Rectal smooth muscle tissue (tissue), 1 donor: ENCODE data around the gene MAP2K5.

Experiments
- H3K27ac ChIP-seq: one replicate; pipeline ENCODE4 v1.7.0; 2013; ENCODE audit warnings: low read depth, low read length, inconsistent platforms
- H3K27me3 ChIP-seq: one replicate; pipeline ENCODE4 v1.7.0; 2013; ENCODE audit warnings: low read length; ENCODE audit not compliant: control insufficient read depth, insufficient read depth
- H3K36me3 ChIP-seq: one replicate; pipeline ENCODE4 v1.7.0; 2013; ENCODE audit warnings: low read length; ENCODE audit not compliant: control insufficient read depth, insufficient read depth
- H3K4me1 ChIP-seq: one replicate; pipeline ENCODE4 v1.7.0; 2013; ENCODE audit warnings: low read length; ENCODE audit not compliant: control insufficient read depth, insufficient read depth
- H3K4me3 ChIP-seq: one replicate; pipeline ENCODE4 v1.7.0; 2013; ENCODE audit warnings: low read length
- H3K9ac ChIP-seq: one replicate; pipeline ENCODE4 v1.7.0; 2013; ENCODE audit warnings: low read length

MAP2K5 gene

DNA sequence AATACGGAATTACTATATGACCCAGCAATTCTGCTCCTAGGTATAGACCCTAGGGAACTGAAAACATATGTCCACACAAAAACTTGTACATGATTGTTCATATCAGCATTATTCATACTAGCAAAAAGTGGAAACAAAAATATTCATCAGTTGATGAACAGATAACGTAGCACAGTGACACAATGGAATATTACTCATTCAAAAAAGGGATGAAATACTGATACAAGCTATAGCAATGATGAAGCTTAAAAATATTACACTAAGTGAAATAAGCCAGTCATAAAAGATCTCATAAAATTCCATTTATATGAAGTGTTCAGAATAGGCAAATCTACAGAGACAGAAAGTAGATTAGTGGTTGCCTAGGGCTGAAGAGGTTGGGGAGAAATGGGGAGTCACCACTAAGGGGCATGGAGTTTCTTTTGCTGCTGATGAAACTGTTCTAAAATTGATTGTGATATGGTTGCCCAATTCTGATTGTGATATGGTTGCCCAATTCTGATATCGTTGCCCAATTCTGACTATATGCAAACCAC, 11.1 kb upstream of the MAP2K5 start:
- Histone ChIP-seq H3K36me3 (no peaks in the 10 kb centered on the region), H3K27ac (no peak overlapping the region), H3K4me1 (no peaks in the 10 kb centered on the region), H3K27me3 (no peaks in the 10 kb centered on the region), H3K4me3 (no peak overlapping the region), H3K9ac (no peak overlapping the region)

GRCh38 chr15:67533873-67534272, 8.6 kb upstream of the MAP2K5 start:
- no peak overlapping the region for H3K9ac ChIP-seq
- H3K4me3 ChIP-seq, result no peak overlapping the region
- no peaks in the 10 kb centered on the region for H3K27me3 ChIP-seq
- H3K4me1 ChIP-seq, result no peaks in the 10 kb centered on the region
- H3K27ac ChIP-seq, result no peak overlapping the region
- no peaks in the 10 kb centered on the region for H3K36me3 ChIP-seq

GRCh38 chr15:67534360-67534759, 8.1 kb upstream of the MAP2K5 start:
- Histone ChIP-seq H3K36me3 (no peaks in the 10 kb centered on the region), H3K4me3 (no peak overlapping the region), H3K4me1 (no peaks in the 10 kb centered on the region), H3K27ac (no peak overlapping the region), H3K27me3 (no peaks in the 10 kb centered on the region), H3K9ac (no peak overlapping the region)

DNA sequence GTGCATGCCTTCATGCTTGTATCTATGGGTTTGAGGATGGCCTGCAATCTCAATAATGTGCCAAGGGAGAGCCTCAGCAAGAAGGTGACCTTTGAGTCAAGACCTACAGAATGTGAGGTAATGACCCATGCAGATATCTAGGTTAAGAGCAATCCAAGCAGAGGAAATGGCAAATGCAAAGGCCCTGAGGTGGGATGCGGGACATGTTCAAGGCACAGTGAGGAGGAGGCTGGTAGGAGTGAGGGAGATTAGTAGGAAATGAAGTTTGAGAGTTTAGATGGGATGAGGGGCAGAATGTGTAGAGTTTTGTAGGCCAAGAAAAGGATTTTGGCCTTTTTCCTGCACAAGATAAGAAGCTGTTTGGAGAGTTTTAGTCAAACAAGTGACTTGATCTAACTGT, 4.7 kb upstream of the MAP2K5 start:
- no peaks in the 10 kb centered on the region for H3K27me3 ChIP-seq
- H3K36me3 ChIP-seq, result no peaks in the 10 kb centered on the region
- no peak overlapping the region for H3K4me3 ChIP-seq
- H3K27ac ChIP-seq, result no peak overlapping the region
- no peaks in the 10 kb centered on the region for H3K4me1 ChIP-seq
- H3K9ac ChIP-seq, result no peak overlapping the region

GRCh38 chr15:67543348-67543718, 830 bp downstream of the MAP2K5 start:
- H3K4me1 ChIP-seq, result peaks cover 15% of the 10 kb centered on the region
- no peaks in the 10 kb centered on the region for H3K36me3 ChIP-seq
- H3K4me3 ChIP-seq, result peak overlapping the region; percentile 95
- no peaks in the 10 kb centered on the region for H3K27me3 ChIP-seq
- H3K27ac ChIP-seq, result peak overlapping the region; percentile 68
- peak overlapping the region; percentile 86 for H3K9ac ChIP-seq

- Histone ChIP-seq H3K9ac (no peak overlapping the region), H3K27me3 (no peaks in the 10 kb centered on the region), H3K27ac (no peak overlapping the region), H3K4me1 (peaks cover 19% of the 10 kb centered on the region), H3K4me3 (no peak overlapping the region), H3K36me3 (no peaks in the 10 kb centered on the region)
These were observed 2.0 kb downstream of the MAP2K5 start for GRCh38 chr15:67544475-67544874.

- H3K36me3 ChIP-seq, result no peaks in the 10 kb centered on the region
- no peaks in the 10 kb centered on the region for H3K27me3 ChIP-seq
- H3K4me3 ChIP-seq, result no peak overlapping the region
- H3K9ac ChIP-seq, result no peak overlapping the region
- peaks cover 19% of the 10 kb centered on the region for H3K4me1 ChIP-seq
- H3K27ac ChIP-seq, result no peak overlapping the region
These were observed 3.4 kb downstream of the MAP2K5 start for GRCh38 chr15:67545864-67546263.

DNA sequence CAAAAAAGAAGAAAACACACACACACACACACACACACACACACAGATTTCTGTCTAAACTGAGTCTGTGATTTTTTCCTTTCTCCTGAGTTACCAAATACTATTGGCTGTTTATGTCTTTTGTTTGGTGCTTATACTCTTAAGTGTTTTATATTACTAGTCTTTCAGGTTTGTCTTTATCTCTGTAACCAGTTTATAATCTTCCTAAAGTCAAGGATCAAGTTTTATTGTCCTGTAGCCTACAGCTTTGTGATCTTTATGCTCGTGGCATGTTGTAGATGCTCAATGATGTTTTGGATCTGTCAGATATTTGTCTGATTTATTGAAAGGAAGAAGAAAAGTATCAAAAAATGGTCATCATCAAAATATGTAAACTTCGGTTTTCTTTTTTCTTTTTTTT, 4.6 kb downstream of the MAP2K5 start:
- H3K27me3 ChIP-seq, result no peaks in the 10 kb centered on the region
- H3K4me3 ChIP-seq, result no peak overlapping the region
- peaks cover 19% of the 10 kb centered on the region for H3K4me1 ChIP-seq
- no peaks in the 10 kb centered on the region for H3K36me3 ChIP-seq
- no peak overlapping the region for H3K9ac ChIP-seq
- H3K27ac ChIP-seq, result no peak overlapping the region

- peaks cover 19% of the 10 kb centered on the region for H3K4me1 ChIP-seq
- no peaks in the 10 kb centered on the region for H3K36me3 ChIP-seq
- peak overlapping the region; percentile 38 for H3K27ac ChIP-seq
- H3K27me3 ChIP-seq, result no peaks in the 10 kb centered on the region
- no peak overlapping the region for H3K9ac ChIP-seq
- no peak overlapping the region for H3K4me3 ChIP-seq
These were observed 5.3 kb downstream of the MAP2K5 start for GRCh38 chr15:67547836-67548235.

GRCh38 chr15:67548236-67548852, 5.8 kb downstream of the MAP2K5 start:
- peaks cover 18% of the 10 kb centered on the region for H3K4me1 ChIP-seq
- no peak overlapping the region for H3K4me3 ChIP-seq
- no peaks in the 10 kb centered on the region for H3K27me3 ChIP-seq
- no peak overlapping the region for H3K9ac ChIP-seq
- peak overlapping the region; percentile 38 for H3K27ac ChIP-seq
- H3K36me3 ChIP-seq, result no peaks in the 10 kb centered on the region

GRCh38 chr15:67548862-67549651, 6.6 kb downstream of the MAP2K5 start:
- Histone ChIP-seq H3K4me1 (peaks cover 11% of the 10 kb centered on the region), H3K27ac (peak overlapping the region; percentile 38), H3K9ac (no peak overlapping the region), H3K36me3 (no peaks in the 10 kb centered on the region), H3K27me3 (no peaks in the 10 kb centered on the region), H3K4me3 (peak overlapping the region; percentile 40)

- no peaks in the 10 kb centered on the region for H3K27me3 ChIP-seq
- no peak overlapping the region for H3K27ac ChIP-seq
- peaks cover 10% of the 10 kb centered on the region for H3K4me1 ChIP-seq
- H3K36me3 ChIP-seq, result no peaks in the 10 kb centered on the region
- H3K9ac ChIP-seq, result no peak overlapping the region
- no peak overlapping the region for H3K4me3 ChIP-seq
These were observed 7.2 kb downstream of the MAP2K5 start for GRCh38 chr15:67549736-67550135.

- H3K4me3 ChIP-seq, result no peak overlapping the region
- H3K27me3 ChIP-seq, result no peaks in the 10 kb centered on the region
- no peaks in the 10 kb centered on the region for H3K36me3 ChIP-seq
- H3K4me1 ChIP-seq, result peaks cover 10% of the 10 kb centered on the region
- no peak overlapping the region for H3K9ac ChIP-seq
- no peak overlapping the region for H3K27ac ChIP-seq
These were observed 8.0 kb downstream of the MAP2K5 start for GRCh38 chr15:67550522-67550921.
